PC-3 (cell line): ENCODE results near the gene PLCB4. TPM values are rescaled to one million over a fixed set of nuclear protein-coding genes. Genes with fewer than 3 reads are reported as not detected.

Experiments
- ATAC-seq: fragments of 200-7000 bp; cut with Tn5 transposase; 2 replicates; pipeline ENCODE4 v1.9.1; 2020; ENCODE audit warnings: mild to moderate bottlenecking, moderate library complexity
- BruUV-seq: library from RNA; stranded (reverse); fragments of 400-500 nt; replicated peaks from 2 replicates; lab custom pipeline; 2021; lab: Mats Ljungman, UMichigan
- CTCF ChIA-PET: fragments of 300-600 bp; sonication (Branson Sonifier 250); formaldehyde crosslinking; loops from one replicate; lab custom pipeline; 2022; ENCODE audit warnings: antibody characterized with exemption; lab: Charles Lee
- POLR2A ChIA-PET: fragments of 300-600 bp; sonication (Branson Sonifier 250); formaldehyde crosslinking; loops from one replicate; lab custom pipeline; 2022; ENCODE audit warnings: antibody characterized with exemption; ENCODE audit not compliant: unreplicated experiment; lab: Charles Lee
- DNase-seq: peaks from one replicate; pipeline ENCODE4 v3.0.0-alpha.2; 2015
- H2AFZ ChIP-seq: fragments of 300-600 bp; sonication (generic); 2 replicates; pipeline ENCODE4 v1.6.0; 2016; ENCODE audit warnings: antibody characterized with exemption, low read length
- H3F3A ChIP-seq: fragments of 300-600 bp; sonication (generic); one replicate; pipeline ENCODE4 v1.6.0; 2017; ENCODE audit warnings: antibody characterized with exemption, low read length, control low read depth, mild to moderate bottlenecking; ENCODE audit not compliant: unreplicated experiment
- H3K27ac ChIP-seq: fragments of 300-600 bp; sonication (generic); 2 replicates; pipeline ENCODE4 v1.5.1; 2016; ENCODE audit warnings: mild to moderate bottlenecking, low read length
- H3K27me3 ChIP-seq: fragments of 300-600 bp; sonication (generic); 2 replicates; pipeline ENCODE4 v1.6.1; 2016; ENCODE audit warnings: low read length, mixed read lengths
- H3K36me3 ChIP-seq: fragments of 300-600 bp; sonication (generic); 2 replicates; pipeline ENCODE4 v1.6.1; 2016; ENCODE audit warnings: low read depth, mixed run types, low read length, mixed read lengths
- H3K4me1 ChIP-seq: fragments of 300-600 bp; sonication (generic); 2 replicates; pipeline ENCODE4 v1.5.1; 2016; ENCODE audit warnings: low read length; ENCODE audit not compliant: insufficient read depth
- H3K4me2 ChIP-seq: fragments of 300-600 bp; sonication (generic); 2 replicates; pipeline ENCODE4 v1.6.0; 2016; ENCODE audit warnings: low read length
- H3K4me3 ChIP-seq: fragments of 300-600 bp; sonication (generic); 2 replicates; pipeline ENCODE4 v1.5.1; 2016; ENCODE audit warnings: mild to moderate bottlenecking, low read length, mixed read lengths
- H3K79me2 ChIP-seq: fragments of 300-600 bp; sonication (generic); 2 replicates; pipeline ENCODE4 v1.6.1; 2017; ENCODE audit warnings: low read length, mixed read lengths
- H3K9ac ChIP-seq: fragments of 300-600 bp; sonication (generic); 2 replicates; pipeline ENCODE4 v1.6.0; 2016; ENCODE audit warnings: mild to moderate bottlenecking, low read length
- H3K9me2 ChIP-seq: fragments of 300-600 bp; sonication (generic); replicated peaks from 2 replicates; pipeline ENCODE4 v1.6.1; 2016; ENCODE audit warnings: mixed run types, low read length, mixed read lengths
- H3K9me3 ChIP-seq: fragments of 300-600 bp; sonication (generic); 2 replicates; pipeline ENCODE4 v1.6.1; 2016; ENCODE audit warnings: low read length, mixed read lengths
- H4K20me1 ChIP-seq: fragments of 300-600 bp; sonication (generic); 2 replicates; pipeline ENCODE4 v1.6.1; 2016; ENCODE audit warnings: low read length, mixed read lengths
- EZH2 ChIP-seq: fragments of 300-600 bp; sonication (generic); IDR thresholded peaks from one replicate; pipeline ENCODE4 v1.6.1; 2017; ENCODE audit warnings: antibody characterized with exemption, mild to moderate bottlenecking, low read length; ENCODE audit not compliant: unreplicated experiment
- EZH2phosphoT487 ChIP-seq: fragments of 300-600 bp; sonication (generic); IDR thresholded peaks from 2 replicates; pipeline ENCODE4 v1.6.1; 2018; ENCODE audit warnings: mild to moderate bottlenecking, antibody characterized with exemption, low read length, borderline replicate concordance
- intact Hi-C: fragments of 100-400 bp; cut with micrococcal nuclease; formaldehyde crosslinking; loops from 2 replicates; pipeline ENCODE4 v1.9.0; 2023
- total RNA-seq: library from RNA; depleted of rRNA; stranded (reverse); fragments of >200 nt; gene quantifications from 2 replicates; pipeline ENCODE4 v1.2.3, GENCODE V29; 2014
- TF ChIP-seq, protein P1 (sequence below): fragments of 300-600 bp; sonication (generic); conservative IDR thresholded peaks from 2 replicates; pipeline ENCODE4 v1.5.1; 2017; ENCODE audit warnings: antibody characterized with exemption, low read depth, mild to moderate bottlenecking, low read length

PLCB4 gene
- total RNA-seq, 1 experiment from 2014 or later: 25.4 TPM

DNA sequence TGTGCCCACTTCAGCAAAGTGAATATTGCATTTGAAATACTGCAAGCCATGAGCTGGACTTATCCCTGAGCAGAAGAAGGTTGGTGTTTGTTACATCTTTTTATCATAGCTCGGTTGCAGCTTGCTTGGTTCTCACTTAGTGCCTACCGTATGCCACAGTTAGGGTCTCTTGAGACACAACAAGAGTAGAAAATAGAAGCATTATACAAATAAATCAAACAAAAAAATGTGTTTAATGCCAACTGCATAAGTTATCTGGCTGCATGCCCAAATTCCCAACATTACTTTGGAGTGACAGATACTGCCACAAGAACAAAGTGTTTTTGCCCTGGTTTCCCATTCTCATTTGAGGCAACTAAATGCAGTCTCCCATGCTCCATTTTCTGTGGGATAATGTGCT is 391.6 kb downstream of the PLCB4 start:
- TF ChIP-seq EZH2 (no peak), EZH2phosphoT487 (no peak)
- TF ChIP-seq, protein P1, sequence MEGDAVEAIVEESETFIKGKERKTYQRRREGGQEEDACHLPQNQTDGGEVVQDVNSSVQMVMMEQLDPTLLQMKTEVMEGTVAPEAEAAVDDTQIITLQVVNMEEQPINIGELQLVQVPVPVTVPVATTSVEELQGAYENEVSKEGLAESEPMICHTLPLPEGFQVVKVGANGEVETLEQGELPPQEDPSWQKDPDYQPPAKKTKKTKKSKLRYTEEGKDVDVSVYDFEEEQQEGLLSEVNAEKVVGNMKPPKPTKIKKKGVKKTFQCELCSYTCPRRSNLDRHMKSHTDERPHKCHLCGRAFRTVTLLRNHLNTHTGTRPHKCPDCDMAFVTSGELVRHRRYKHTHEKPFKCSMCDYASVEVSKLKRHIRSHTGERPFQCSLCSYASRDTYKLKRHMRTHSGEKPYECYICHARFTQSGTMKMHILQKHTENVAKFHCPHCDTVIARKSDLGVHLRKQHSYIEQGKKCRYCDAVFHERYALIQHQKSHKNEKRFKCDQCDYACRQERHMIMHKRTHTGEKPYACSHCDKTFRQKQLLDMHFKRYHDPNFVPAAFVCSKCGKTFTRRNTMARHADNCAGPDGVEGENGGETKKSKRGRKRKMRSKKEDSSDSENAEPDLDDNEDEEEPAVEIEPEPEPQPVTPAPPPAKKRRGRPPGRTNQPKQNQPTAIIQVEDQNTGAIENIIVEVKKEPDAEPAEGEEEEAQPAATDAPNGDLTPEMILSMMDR: no peak
- Histone ChIP-seq H3K4me3 (no peak overlapping the region), H2AFZ (no peak overlapping the region), H3K9me3 (no peaks in the 10 kb centered on the region), H3K27me3 (no peaks in the 10 kb centered on the region), H3K4me1 (peaks cover 16% of the 10 kb centered on the region), H3K9me2 (no peaks in the 10 kb centered on the region), H3K9ac (no peak overlapping the region), H3K79me2 (no peaks in the 10 kb centered on the region), H3F3A (no peaks in the 10 kb centered on the region), H3K4me2 (peak overlapping the region; percentile 2; the same call in 1 of the 2 replicates), H4K20me1 (no peaks in the 10 kb centered on the region), H3K27ac (no peak overlapping the region), H3K36me3 (0 out of 2 replicates have a peak, but pooled peaks cover 8% of the 10 kb centered on the region)
- POLR2A ChIA-PET: interaction anchor here (0.6 kb wide), 3 partner anchors 32 to 695 kb away, joined by 3 read pairs; no protein-coding TSS in a partner anchor
- ATAC-seq: peak; percentile 75
- DNase-seq: peak; percentile 89
- CTCF ChIA-PET: interaction anchor here (1.0 kb wide), 1 partner anchor 149 kb away, joined by 3 read pairs; no protein-coding TSS in a partner anchor
- no TSS peak for BruUV-seq
- intact Hi-C loops: no loop called here

DNA sequence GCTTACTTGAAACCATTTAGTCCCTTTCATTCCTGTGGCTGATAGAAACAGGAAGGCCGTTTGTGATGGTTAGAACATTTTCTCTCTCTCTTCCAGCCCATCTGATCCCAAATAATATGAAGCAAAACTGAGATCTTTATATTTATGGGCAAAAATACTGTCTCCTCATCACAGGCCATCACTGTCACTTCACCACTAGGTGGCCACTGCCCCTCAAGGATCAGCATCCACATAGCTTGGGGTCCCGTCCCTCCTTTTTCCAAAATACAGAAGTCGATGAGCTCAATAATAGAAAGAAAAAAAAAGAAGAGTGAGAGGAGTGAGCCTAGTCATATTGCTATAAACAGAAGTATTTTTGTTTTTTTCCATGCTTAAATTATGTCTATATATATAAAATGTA is 399.1 kb downstream of the PLCB4 start:
- H3K4me3 ChIP-seq: no peak overlapping the region
- H3K9ac ChIP-seq: no peak overlapping the region
- H3K9me3 ChIP-seq: no peaks in the 10 kb centered on the region
- H2AFZ ChIP-seq: no peak overlapping the region
- CTCF ChIA-PET: interaction anchor here (0.6 to 1.3 kb wide), 2 partner anchors 16 to 142 kb away, joined by 4 to 5 read pairs; no protein-coding TSS in a partner anchor
- H3K27me3 ChIP-seq: no peaks in the 10 kb centered on the region
- no peak overlapping the region for H3K27ac ChIP-seq
- intact Hi-C loops: loop anchor here (1.0 kb wide), 2 partner anchors 15 to 142 kb away; no protein-coding TSS in a partner anchor
- H3K79me2 ChIP-seq: no peaks in the 10 kb centered on the region
- no peaks in the 10 kb centered on the region for H3K36me3 ChIP-seq
- TF ChIP-seq EZH2: no peak
- TF ChIP-seq, protein P1: peak; percentile 96
- TF ChIP-seq EZH2phosphoT487: no peak
- no peaks in the 10 kb centered on the region for H4K20me1 ChIP-seq
- peak; percentile 60 for ATAC-seq
- H3F3A ChIP-seq: no peaks in the 10 kb centered on the region
- no TSS peak for BruUV-seq
- no peak overlapping the region for H3K4me2 ChIP-seq
- no peaks in the 10 kb centered on the region for H3K4me1 ChIP-seq
- POLR2A ChIA-PET: no interaction called here
- DNase-seq: peak; percentile 25
- H3K9me2 ChIP-seq: no peaks in the 10 kb centered on the region

DNA sequence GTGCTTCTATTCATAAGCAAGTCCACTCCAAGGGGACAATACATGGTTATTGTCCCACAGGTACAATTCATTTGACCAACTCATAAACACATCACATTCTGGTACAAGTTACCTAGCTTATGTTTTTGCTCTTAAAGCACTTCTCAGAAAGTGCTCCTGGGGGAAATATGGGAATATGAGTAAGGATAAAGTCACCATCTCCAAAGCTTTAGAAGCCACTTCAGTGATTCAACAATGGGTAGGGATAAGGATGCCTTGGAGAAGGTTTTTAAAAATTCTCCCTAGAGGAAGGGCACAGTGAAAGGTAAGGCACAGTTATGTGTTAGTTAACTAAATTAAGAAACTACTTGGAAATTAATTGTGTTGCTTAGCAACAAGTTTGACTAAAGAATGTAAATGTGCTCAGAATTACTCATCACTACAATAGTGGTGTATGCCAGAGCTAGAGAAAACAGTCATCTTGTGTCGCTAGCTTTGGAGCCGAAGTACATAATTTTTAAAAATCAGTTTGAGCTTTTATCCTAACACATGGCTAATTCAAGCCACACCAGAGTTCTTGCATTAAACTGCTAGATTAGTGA is 406.0 kb downstream of the PLCB4 start:
- intact Hi-C loops: loop anchor here (5.0 kb wide), 1 partner anchor 68 kb away; no protein-coding TSS in a partner anchor
- Histone ChIP-seq H2AFZ (no peak overlapping the region), H3K36me3 (no peaks in the 10 kb centered on the region), H3K27ac (no peak overlapping the region), H3K4me1 (peaks cover 8% of the 10 kb centered on the region; the same call in 1 of the 2 replicates), H3K27me3 (no peaks in the 10 kb centered on the region), H3K9me2 (no peaks in the 10 kb centered on the region), H3K9ac (no peak overlapping the region), H3K9me3 (no peaks in the 10 kb centered on the region), H3K4me3 (no peak overlapping the region), H3K4me2 (no peak overlapping the region), H4K20me1 (no peaks in the 10 kb centered on the region), H3F3A (no peaks in the 10 kb centered on the region), H3K79me2 (no peaks in the 10 kb centered on the region)
- DNase-seq (peak; percentile 60), ATAC-seq (peak; percentile 74)
- POLR2A ChIA-PET: no interaction called here
- no peak for TF ChIP-seq EZH2phosphoT487
- TF ChIP-seq, protein P1: no peak
- no peak for TF ChIP-seq EZH2
- CTCF ChIA-PET: interaction anchor here (0.6 kb wide), 1 partner anchor 135 kb away, joined by 8 read pairs; no protein-coding TSS in a partner anchor
- BruUV-seq: no TSS peak
